KOPT-K1 (cell line): ENCODE data around the gene APBB1IP.
"Not testable (repeated sequence)": the region's sequence is repeated elsewhere in the genome, so short reads cannot be mapped to it uniquely, and the experiment has no call there.

Experiments used
- H3K27ac ChIP-seq: fragments of 200-600 bp; sonication (generic); 2 replicates; pipeline ENCODE4 v1.5.1; 2016; ENCODE audit warnings: antibody characterized with exemption, mild to moderate bottlenecking, low read depth, low read length; ENCODE audit not compliant: poor library complexity, severe bottlenecking
- H3K36me3 ChIP-seq: fragments of 200-600 bp; sonication (generic); 2 replicates; pipeline ENCODE4 v1.5.1; 2017; ENCODE audit warnings: antibody characterized with exemption, mild to moderate bottlenecking, low read length, moderate library complexity; ENCODE audit not compliant: insufficient read depth
- H3K9me3 ChIP-seq: fragments of 200-600 bp; sonication (generic); 2 replicates; pipeline ENCODE4 v1.5.1; 2017; ENCODE audit warnings: antibody characterized with exemption, low read length, mild to moderate bottlenecking; ENCODE audit not compliant: insufficient read depth, poor library complexity, severe bottlenecking

Gene APBB1IP

DNA sequence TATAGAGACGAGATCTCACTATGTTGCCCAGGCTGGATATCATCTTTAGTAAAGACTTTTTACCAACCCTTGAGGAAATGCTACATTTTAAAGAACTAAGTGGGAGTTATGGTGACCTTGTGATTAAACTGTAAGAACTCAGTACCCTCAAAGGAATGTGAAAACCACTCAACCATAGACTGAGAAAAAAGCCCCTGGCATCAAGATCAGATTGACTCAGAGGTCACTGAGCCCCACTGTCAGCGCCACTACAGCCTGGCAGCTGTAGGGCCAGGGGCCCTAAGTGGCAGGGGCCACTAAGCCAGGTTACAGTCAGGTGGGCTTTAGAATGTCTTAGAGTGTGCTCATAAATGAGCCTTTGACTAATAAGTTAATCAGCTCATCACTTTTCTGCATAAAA lies 55.9 kb downstream of the APBB1IP start:
- H3K27ac ChIP-seq: no peak overlapping the region
- no peaks in the 10 kb centered on the region for H3K9me3 ChIP-seq
- H3K36me3 ChIP-seq: peaks cover 66% of the 10 kb centered on the region

DNA sequence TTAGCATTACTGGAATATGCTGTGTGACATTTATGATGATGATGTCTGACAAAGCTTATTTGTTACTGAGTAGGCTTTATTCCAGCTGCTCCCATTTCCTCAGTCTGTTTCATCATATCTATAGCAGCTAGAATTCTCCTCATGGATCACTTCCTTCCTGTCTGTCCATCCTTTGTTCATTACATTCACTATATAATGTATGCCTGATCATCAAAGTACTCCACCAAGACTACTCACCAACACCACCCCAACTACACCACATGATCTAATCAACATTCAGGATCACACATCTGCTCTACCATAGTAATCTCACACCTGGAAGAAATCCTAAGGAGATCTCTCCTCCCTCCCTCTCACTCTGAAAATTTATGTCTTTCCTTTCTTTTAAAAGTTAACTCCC lies 61.3 kb downstream of the APBB1IP start:
- no peak overlapping the region for H3K27ac ChIP-seq
- H3K9me3 ChIP-seq: no peaks in the 10 kb centered on the region
- peaks cover 88% of the 10 kb centered on the region for H3K36me3 ChIP-seq

DNA sequence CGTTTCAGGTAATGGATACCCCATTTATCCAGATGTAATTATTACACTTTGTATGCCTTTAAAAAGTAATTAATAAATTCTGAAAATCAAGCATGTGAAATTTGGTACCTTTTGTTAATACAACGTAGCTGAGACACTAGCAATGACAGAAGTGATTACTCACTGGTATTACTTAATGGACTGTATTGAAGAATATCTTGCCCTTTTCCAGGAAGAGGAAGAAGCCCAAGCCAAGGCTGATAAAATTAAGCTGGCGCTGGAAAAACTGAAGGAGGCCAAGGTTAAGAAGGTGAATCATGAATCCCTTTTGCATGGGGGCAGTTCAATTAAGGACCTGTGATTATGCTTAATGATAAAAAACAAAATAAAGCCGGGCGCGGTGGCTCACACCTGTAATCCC lies 64.8 kb downstream of the APBB1IP start:
- no peaks in the 10 kb centered on the region for H3K9me3 ChIP-seq
- peaks cover 85% of the 10 kb centered on the region for H3K36me3 ChIP-seq
- H3K27ac ChIP-seq: no peak overlapping the region

DNA sequence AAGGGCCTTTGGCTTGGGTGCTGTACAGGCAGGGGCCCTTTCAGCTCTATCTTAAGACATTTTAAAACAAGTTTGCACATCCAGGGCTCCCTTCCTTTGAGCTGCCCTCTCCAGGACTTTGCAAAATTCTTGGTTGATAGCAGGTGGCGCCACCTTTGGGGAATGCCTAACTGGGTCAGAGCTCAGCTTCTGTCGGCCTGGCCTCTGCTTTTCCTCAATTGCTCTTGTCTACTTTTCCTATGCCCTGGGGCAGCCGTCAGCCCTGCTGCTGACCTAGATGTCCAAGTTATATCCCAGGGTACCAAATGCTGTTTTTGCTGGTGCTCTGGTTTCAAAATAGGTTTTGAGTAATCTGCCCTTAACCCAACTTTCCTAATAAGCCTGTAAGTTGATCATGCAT lies 65.8 kb downstream of the APBB1IP start:
- H3K27ac ChIP-seq: no peak overlapping the region
- no peaks in the 10 kb centered on the region for H3K9me3 ChIP-seq
- H3K36me3 ChIP-seq: peaks cover 82% of the 10 kb centered on the region

DNA sequence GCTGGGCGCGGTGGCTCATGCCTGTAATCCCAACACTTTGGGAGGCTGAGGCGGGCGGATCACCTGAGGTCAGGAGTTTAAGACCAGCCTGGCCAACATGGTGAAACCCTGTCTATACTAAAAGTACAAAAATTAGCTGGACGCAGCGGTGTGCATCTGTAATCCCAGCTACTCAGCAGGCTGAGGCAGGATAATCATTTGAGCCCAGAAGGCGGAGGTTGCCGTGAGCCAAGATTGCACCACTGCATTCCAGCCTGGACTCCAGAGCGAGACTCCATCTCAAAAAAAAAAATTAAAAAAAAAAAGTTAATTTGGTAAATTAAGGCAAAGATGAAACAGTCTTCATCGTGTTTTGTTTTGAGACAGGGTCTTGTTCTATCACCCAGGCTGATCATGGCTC lies 66.3 kb downstream of the APBB1IP start:
- H3K36me3 ChIP-seq: peaks cover 78% of the 10 kb centered on the region
- H3K27ac ChIP-seq: not testable (repeated sequence)

DNA sequence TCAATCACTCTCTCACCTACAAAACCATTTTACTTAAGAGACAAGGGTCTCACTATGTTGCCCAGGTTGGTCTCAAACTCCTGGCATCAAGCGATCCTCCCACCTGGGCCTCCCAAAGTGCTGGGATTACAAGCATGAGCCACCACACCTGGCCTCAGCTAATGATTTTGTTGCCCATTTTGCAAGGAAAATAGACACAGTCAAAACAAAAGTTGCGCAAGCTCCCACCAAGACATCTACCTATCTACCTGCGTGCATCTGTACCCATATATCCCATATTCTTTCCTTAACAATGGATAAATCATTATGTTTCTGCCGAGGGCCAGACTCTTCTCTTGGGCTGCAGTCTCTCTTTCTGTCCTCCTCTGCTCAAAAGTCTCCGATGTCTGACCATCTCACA lies 67.3 kb downstream of the APBB1IP start:
- Histone ChIP-seq H3K9me3 (no peaks in the 10 kb centered on the region), H3K27ac (no peak overlapping the region), H3K36me3 (peaks cover 71% of the 10 kb centered on the region)

More for the DNA sequence above, 66.3 kb downstream of the APBB1IP start:
- not testable (repeated sequence) for H3K9me3 ChIP-seq

DNA sequence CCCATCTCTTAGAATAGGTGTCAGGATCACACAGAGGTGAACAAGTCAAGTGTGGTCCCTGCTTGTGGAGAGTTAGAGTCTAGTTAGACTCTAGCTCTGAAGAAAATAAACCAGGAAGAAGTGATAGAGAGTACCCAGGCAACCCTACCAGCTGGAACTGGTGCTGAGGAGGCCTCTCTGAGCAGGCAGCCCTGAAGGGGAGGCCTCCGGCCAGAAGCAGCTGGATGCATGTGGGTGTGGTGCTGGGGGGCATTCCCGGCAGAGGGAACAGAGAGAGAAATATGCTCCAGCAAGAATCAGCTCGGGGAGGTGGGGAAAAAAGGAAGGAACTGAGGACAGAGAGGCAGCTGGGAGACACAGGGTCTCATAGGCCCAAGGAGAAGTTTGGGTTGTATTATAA lies 68.6 kb downstream of the APBB1IP start:
- Histone ChIP-seq H3K27ac (no peak overlapping the region), H3K9me3 (peaks cover 8% of the 10 kb centered on the region), H3K36me3 (peaks cover 64% of the 10 kb centered on the region)

DNA sequence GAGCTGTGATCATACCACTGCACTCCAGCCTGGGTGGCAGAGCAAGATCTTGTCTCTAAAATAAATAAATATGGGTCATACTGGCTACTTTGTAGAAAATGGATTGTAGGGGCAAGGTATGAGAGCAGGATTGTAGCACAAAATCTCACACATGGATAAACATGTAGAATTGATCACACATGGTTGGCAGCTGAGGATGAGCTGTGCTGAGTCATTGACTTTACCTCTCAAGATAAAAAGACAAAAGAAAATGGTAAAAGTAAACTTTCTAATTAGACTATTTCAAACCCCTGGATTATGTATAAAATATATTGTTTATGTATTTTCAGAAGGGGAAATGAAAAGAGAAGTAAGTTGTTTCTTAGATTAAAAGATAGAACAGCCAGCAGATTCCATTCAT lies 69.3 kb downstream of the APBB1IP start:
- H3K9me3 ChIP-seq: peaks cover 15% of the 10 kb centered on the region
- H3K36me3 ChIP-seq: peaks cover 64% of the 10 kb centered on the region
- no peak overlapping the region for H3K27ac ChIP-seq

DNA sequence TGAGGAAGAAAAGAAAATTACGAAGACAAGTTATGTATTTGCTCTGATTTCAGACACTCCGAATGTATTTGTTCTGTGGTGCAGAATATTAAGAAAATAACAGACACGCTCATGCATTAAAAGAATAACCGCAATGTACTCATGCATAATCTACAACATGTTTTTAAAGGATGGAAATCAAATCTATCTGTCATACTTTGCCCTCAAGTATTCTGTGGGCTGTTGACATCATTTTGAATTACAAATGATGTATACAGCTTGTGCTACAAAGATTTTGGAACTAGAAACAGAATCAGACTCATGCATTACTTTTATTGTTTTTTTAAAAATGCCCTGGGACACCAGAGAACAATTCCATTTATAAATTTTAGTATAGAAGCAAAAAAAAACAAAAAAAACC lies 69.9 kb downstream of the APBB1IP start:
- Histone ChIP-seq H3K9me3 (peaks cover 20% of the 10 kb centered on the region), H3K27ac (no peak overlapping the region), H3K36me3 (peaks cover 64% of the 10 kb centered on the region)

DNA sequence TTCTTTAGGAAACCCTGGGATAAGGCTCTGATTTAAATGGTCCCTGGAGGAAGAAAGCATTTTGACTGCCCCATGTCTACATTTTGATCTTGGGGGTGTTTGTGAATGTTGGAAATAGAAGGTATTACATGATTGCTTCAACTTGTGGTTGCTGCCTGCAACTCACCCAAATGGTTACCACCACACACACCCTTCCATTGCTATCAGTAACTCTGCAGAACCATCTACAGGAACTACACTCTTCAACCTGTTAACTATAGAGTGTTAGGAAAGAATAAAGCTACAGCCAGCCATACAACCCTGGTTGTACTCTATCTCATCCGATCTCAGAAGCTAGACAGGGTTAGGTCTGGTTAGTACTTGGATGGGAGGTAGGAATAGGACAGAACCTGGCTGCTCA lies 71.2 kb downstream of the APBB1IP start:
- Histone ChIP-seq H3K36me3 (peaks cover 65% of the 10 kb centered on the region), H3K27ac (no peak overlapping the region), H3K9me3 (peaks cover 26% of the 10 kb centered on the region)

DNA sequence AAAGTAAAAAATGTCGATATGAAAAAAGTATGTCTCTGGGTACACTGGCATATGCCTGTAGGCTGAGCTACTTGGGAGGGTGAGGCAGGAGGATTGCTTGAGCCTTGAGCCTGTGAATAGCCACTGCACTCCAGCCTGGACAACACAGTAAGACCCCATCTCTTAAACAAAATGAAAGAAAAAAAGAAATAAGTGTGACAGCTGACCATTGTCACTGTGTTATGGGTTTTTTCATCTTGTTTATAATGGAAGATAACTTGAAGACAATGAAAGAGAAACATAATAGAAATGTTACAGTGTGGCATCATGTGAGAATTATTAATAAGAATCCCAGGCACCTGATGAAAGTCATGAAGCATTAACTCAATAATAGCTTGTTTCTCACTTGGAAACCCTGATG lies 75.0 kb downstream of the APBB1IP start:
- Histone ChIP-seq H3K9me3 (peaks cover 26% of the 10 kb centered on the region), H3K27ac (no peak overlapping the region), H3K36me3 (peaks cover 71% of the 10 kb centered on the region)

DNA sequence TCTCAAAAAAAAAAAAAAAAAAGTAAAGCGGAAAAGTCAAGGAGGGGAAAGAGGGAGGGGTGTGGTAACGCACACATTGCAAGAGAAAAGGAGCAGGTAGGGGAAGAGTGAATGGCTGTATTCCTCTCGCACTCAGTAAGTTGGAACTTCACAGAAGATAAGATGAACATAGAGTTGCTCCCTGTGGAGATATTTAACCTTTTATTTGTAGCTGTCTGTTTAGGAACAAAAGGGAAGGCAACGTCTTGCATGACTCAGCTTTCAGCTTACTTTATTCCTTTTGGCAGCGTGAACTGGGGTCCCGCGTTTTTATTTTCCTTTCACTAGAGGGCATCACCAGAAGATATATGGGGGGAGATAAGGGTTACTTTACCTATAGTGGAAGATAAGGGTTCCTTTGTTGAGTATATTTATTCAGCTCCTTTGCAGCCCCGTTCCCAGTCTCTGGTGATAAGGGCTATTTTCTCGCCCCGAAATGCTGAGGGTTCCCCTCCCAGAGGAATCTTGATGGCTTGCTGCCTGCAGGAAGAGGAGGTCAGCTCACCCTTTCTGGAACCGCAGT lies 78.5 kb downstream of the APBB1IP start:
- Histone ChIP-seq H3K36me3 (peaks cover 96% of the 10 kb centered on the region), H3K9me3 (peaks cover 24% of the 10 kb centered on the region), H3K27ac (no peak overlapping the region)

DNA sequence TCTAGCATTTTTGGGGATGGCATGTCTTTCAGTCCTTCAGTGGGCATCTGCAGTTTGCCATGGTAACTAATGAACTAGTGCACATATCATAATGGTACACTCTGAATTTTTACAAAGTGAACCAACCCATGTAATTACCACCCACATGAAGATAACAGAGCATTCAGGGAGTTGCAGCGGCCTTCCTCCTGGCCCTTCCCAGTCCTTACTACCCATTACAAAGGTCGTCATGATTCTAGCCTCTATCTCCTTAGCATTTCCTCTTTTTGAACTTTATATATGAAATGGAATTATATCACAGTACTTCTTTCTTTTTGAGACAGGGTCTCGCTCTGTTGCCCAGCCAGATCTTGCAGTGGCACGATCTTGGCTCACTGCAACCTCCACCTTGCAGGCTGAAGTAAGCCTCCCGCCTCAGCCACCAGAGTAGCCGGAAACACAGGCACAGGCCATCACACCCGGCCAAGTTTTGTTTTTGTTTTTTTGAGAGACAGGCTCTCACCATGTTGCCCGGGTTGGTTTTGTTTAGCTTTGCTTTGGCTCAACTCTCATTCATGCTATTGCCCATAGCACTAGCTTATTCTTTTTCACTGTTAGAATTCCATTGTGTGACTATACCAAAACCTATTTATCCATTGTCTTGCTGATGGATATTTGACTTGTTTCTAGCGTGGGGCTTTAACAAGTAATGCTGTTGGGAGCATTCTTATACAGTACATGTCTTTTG lies 79.2 kb downstream of the APBB1IP start:
- H3K27ac ChIP-seq: no peak overlapping the region
- H3K36me3 ChIP-seq: peaks cover 90% of the 10 kb centered on the region
- peaks cover 18% of the 10 kb centered on the region for H3K9me3 ChIP-seq

DNA sequence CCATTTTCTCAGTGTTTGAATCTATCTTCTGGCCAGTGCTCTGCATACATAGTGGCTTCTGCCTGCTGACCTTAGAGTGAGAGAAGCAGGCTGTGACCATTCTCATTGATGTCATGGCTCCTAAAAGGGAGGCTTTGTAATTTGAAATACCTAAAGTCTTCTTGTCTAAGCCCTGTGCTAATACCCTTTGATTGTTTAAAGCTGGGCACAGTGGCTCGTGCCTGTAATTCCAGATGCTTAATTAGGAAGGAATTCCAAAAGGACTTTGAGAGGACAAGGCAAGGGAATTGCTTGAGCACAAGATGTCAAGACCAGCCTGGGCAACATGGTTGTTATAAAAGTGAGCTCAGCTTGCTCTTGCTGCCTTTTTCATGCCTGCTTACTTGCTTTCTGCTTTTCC lies 81.7 kb downstream of the APBB1IP start:
- Histone ChIP-seq H3K36me3 (peaks cover 73% of the 10 kb centered on the region), H3K27ac (no peak overlapping the region), H3K9me3 (peaks cover 5% of the 10 kb centered on the region)

DNA sequence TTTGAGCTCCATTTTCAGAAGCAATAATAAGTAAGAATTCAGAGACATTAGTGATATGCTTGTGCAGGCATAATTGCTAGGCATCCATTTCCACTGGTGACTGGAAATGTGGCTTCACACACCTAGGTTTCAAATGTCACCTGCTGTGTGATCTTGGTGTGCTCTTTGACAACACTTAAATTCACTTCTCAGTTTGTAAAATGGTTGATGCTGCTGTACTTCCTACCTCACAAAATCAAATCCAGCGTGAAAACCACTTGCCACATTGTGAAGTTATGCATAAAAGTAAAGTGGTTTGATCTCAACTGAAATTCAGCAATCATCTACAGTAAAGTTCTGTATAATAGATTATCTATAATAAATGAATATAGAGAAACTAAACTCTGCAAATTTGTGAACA lies 82.4 kb downstream of the APBB1IP start:
- no peak overlapping the region for H3K27ac ChIP-seq
- H3K9me3 ChIP-seq: peaks cover 5% of the 10 kb centered on the region
- peaks cover 69% of the 10 kb centered on the region for H3K36me3 ChIP-seq
